Spleen (tissue), 11 donors: ENCODE results near the gene BLOC1S2. TPM values are rescaled to one million over a fixed set of nuclear protein-coding genes. Genes with fewer than 3 reads are reported as not detected.

Source experiments
- DNase-seq: peaks from one replicate; pipeline ENCODE4 v3.0.0-alpha.2; 2020
- H3K27ac ChIP-seq, 8 donors: fragments of 200-600 bp; sonication (generic) in 7 of 8; 1 replicate in 4 of 8; 2 replicates in 4 of 8; pipeline versions ENCODE4 v1.5.0 to v1.8.0; 2016 to 2021; ENCODE audit warnings: inconsistent platforms in 4 of 8, mild to moderate bottlenecking in 4 of 8, moderate library complexity in 1 of 8
- H3K27me3 ChIP-seq, 7 donors: fragments of 200-600 bp; sonication (generic) in 6 of 7; replicated peaks in 1 of 7; 1 replicate in 4 of 7; 2 replicates in 3 of 7; pipeline versions ENCODE4 v1.5.0 to v1.8.0; 2016 to 2021; ENCODE audit warnings: inconsistent platforms in 3 of 7, mild to moderate bottlenecking in 1 of 7
- H3K36me3 ChIP-seq, 6 donors: fragments of 200-600 bp; sonication (generic) in 5 of 6; 1 replicate in 4 of 6; 2 replicates in 2 of 6; pipeline versions ENCODE4 v1.5.0 to v1.8.0; 2016 to 2021; ENCODE audit warnings: inconsistent platforms in 2 of 6
- H3K4me1 ChIP-seq, 6 donors: fragments of 200-600 bp; sonication (generic) in 5 of 6; 1 replicate in 3 of 6; 2 replicates in 3 of 6; pipeline versions ENCODE4 v1.5.0 to v1.8.0; 2016 to 2021; ENCODE audit warnings: inconsistent platforms in 3 of 6
- H3K4me3 ChIP-seq, 8 donors: fragments of 200-600 bp; sonication (generic) in 7 of 8; 1 replicate in 4 of 8; 2 replicates in 4 of 8; pipeline versions ENCODE4 v1.5.0 to v1.8.0; 2016 to 2021; ENCODE audit warnings: inconsistent platforms in 4 of 8, mild to moderate bottlenecking in 4 of 8, moderate library complexity in 2 of 8
- H3K9me3 ChIP-seq, 8 donors: fragments of 200-600 bp; sonication (generic) in 7 of 8; 1 replicate in 4 of 8; 2 replicates in 4 of 8; pipeline versions ENCODE4 v1.5.0 to v1.8.0; 2016 to 2021; ENCODE audit warnings: inconsistent platforms in 4 of 8
- POLR2A ChIP-seq, 3 donors: fragments of 450-650 bp; IDR thresholded peaks; one replicate each; pipeline ENCODE4 v1.5.1; 2017; ENCODE audit warnings: antibody characterized with exemption in 3 of 3, mild to moderate bottlenecking in 1 of 3
- POLR2AphosphoS5 ChIP-seq, 3 donors: sonication (generic); formaldehyde crosslinking; IDR thresholded peaks; one replicate each; pipeline ENCODE4 v1.5.1; 2017; ENCODE audit warnings: antibody characterized with exemption in 3 of 3
- WGBS, 5 donors: extraction: QIAGEN DNeasy Blood & Tissue Kit in 3 of 5; methylation state at CpG; one replicate each; pipeline versions ENCODE4 v1.1.5 to v1.1.7; 2013 to 2018; 5-methylcytosine and 5-hydroxymethylcytosine counted together
- intact Hi-C: fragments of 100-400 bp; cut with DNase I; formaldehyde crosslinking; loops from one replicate; pipeline ENCODE4 v1.15.0; 2023; ENCODE audit warnings: low total_unique reads
- polyA plus RNA-seq, 3 donors: library from polyadenylated mRNA; stranded (reverse); fragments of 200-250 nt; gene quantifications; one replicate each; pipeline ENCODE4 v1.2.1, GENCODE V29; 2013
- total RNA-seq, 7 donors: library from RNA; depleted of rRNA in 3 of 7; stranded (reverse); fragments of >200 nt in 3 of 7; fragmentation: NEBNext Ultra II Directional in 4 of 7; extraction: Animal tissue kit (Norgen Biotek cat#: 25700) in 4 of 7; gene quantifications; one replicate each; pipeline versions ENCODE4 v1.1.0 to v1.2.1, GENCODE V29; 2016 to 2021
- TF ChIP-seq, protein P1 (sequence below), 11 experiments: fragments of 200-600 bp in 7 of 11; fragments of 450-650 bp in 4 of 11; sonication (generic) in 4 of 11; IDR thresholded peaks in 8 of 11; conservative IDR thresholded peaks in 3 of 11; 1 replicate in 7 of 11; 2 replicates in 4 of 11; pipeline versions ENCODE4 v1.4.0 to v1.8.0; 2016 to 2021; ENCODE audit warnings: antibody characterized with exemption in 11 of 11, inconsistent platforms in 4 of 11, mild to moderate bottlenecking in 1 of 11
- donor health status: healthy with polysubstance abuse.
- donor health status: DM: no; HTN: no; CAD: no; lungs with moderate emphysema.
- donor health status: DM: no; HTN: no; CAD: no.
- donor health status: Bipolar disorder and iron deficiency.
- donor health status: healthy.
- donor health status: DM: no; HTN: no; CAD: no.
- donor health status: DM: yes; HTN: yes; CAD: no.

The BLOC1S2 gene
- total and polyA plus RNA-seq, 10 donors = 45.0 to 96.1 (median 51.9) TPM

DNA sequence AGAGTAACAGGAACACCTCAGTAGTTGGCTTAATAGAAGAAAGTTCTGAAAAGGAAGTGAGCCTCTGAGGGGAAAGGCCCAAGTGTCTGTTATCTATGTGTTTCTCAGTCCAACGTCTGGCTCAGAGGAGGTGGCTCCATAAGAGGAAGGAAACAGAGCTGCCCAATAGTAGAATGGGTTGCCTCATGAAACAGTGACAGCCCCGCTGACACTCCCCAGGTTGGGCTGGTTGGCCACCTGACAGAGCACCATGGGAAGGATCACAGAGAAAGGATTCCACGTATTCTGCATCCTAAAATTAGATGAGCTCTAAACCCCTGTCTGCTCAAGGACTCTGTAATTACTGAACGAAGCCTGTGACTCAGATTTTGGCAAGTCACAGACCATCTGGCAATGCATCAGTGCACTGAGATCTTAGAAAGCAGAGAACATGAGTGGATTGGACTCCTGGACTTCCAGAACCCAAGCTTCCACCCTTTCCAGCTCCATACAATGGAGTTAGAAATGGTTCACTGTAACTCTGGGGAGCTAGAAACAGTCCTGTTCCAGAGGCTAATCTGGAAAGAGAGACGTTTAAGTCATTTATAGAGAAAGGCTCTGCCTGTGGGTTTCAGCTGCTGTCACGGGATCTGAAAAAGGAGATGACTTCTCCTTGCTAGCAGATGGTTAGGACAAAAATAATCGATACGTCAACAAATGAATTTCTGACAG lies 40.7 kb upstream of the BLOC1S2 start:
- Histone ChIP-seq H3K36me3 (no peaks in the 10 kb centered on the region), H3K27me3 (peaks cover 0 to 21% (median 0%) of the 10 kb centered on the region in 7 donors), H3K9me3 (no peaks in the 10 kb centered on the region), H3K27ac (peak overlapping the region in 7 of 8 donors; percentile 61 to 78 (median 72)), H3K4me1 (peaks cover 0 to 20% (median 9%) of the 10 kb centered on the region in 6 donors), H3K4me3 (peak overlapping the region in 1 of 8 donors; percentile 7)
- peak; percentile 86 for DNase-seq
- WGBS, 5 donors = 36 to 48% (median 42%) methylated on average over 8 of the region's 8 CpGs
- intact Hi-C loops = no loop called here
- TF ChIP-seq, protein P1, sequence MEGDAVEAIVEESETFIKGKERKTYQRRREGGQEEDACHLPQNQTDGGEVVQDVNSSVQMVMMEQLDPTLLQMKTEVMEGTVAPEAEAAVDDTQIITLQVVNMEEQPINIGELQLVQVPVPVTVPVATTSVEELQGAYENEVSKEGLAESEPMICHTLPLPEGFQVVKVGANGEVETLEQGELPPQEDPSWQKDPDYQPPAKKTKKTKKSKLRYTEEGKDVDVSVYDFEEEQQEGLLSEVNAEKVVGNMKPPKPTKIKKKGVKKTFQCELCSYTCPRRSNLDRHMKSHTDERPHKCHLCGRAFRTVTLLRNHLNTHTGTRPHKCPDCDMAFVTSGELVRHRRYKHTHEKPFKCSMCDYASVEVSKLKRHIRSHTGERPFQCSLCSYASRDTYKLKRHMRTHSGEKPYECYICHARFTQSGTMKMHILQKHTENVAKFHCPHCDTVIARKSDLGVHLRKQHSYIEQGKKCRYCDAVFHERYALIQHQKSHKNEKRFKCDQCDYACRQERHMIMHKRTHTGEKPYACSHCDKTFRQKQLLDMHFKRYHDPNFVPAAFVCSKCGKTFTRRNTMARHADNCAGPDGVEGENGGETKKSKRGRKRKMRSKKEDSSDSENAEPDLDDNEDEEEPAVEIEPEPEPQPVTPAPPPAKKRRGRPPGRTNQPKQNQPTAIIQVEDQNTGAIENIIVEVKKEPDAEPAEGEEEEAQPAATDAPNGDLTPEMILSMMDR (IDR thresholded peaks at IDR 0.05 in 8 of 11, conservative IDR thresholded peaks at IDR 0.05 in 3 of 11) = no peak
- TF ChIP-seq POLR2AphosphoS5 (IDR thresholded peaks at IDR 0.05) (peak in 1 of 3 donors; percentile 72), POLR2A (IDR thresholded peaks at IDR 0.05) (no peak)

DNA sequence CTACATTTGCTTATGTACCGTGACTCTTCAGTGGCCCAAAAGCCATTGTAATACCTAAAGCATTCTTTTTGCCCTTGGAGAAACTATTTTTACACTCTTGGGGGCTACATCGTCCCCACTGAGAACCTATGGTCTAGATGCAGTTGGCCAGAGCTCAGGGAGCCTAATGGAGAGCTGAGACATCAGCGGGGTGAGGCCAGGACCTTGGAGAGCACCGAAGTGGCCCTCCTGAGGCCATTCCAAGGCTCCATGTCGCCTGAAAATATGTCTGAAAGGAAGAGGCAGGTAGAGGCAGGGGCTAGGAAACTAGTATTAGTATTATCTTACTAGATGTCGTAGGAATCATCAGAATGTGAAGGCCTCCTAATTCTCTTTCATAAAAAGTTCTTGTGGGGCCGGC lies 38.7 kb upstream of the BLOC1S2 start:
- TF ChIP-seq, protein P1 (IDR thresholded peaks at IDR 0.05 in 8 of 11, conservative IDR thresholded peaks at IDR 0.05 in 3 of 11) = no peak
- TF ChIP-seq POLR2A (IDR thresholded peaks at IDR 0.05) (no peak), POLR2AphosphoS5 (IDR thresholded peaks at IDR 0.05) (no peak)
- peaks cover 0 to 20% (median 9%) of the 10 kb centered on the region in 6 donors for H3K4me1 ChIP-seq
- H3K4me3 ChIP-seq = no peak overlapping the region
- intact Hi-C loops = no loop called here
- H3K27ac ChIP-seq = no peak overlapping the region
- DNase-seq = no peak
- H3K36me3 ChIP-seq = no peaks in the 10 kb centered on the region
- no peaks in the 10 kb centered on the region for H3K9me3 ChIP-seq
- WGBS, 5 donors = 68 to 73% (median 70%) methylated on average over 7 of the region's 7 CpGs
- H3K27me3 ChIP-seq = peaks cover 0 to 16% (median 0%) of the 10 kb centered on the region in 7 donors

DNA sequence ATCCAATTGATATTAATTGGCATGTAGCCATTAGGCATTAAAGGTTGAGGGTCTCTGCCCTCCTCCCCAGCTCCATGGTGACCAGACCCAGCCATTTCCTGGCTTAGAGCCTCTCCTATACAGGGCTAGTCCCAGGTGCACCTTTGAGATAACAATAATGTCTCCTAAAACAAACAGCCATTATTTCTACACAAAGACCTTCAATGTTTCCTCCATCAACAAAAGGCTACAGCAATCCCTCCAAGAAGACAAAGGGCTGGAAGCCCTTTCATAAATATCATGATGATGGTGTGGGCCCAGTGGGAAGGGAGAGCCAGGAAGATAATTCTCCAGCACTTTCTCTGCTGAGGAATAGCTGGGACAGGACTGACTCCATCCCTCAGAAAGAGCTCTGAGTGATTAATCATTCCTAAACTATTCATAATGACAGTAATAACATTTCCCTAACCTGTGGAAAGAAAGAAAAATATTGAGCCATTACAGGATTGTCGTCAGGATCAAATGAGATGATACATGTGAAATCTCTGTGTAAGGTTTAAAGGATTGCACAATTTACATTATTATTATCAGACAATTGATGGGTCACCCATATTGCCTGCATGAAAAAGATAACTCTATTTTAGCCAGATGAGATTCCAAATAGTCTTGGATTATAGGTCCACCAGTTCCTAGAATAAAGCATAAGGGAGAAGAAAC lies 33.4 kb upstream of the BLOC1S2 start:
- Histone ChIP-seq H3K27ac (no peak overlapping the region), H3K4me1 (no peaks in the 10 kb centered on the region), H3K4me3 (no peak overlapping the region), H3K36me3 (no peaks in the 10 kb centered on the region), H3K9me3 (no peaks in the 10 kb centered on the region), H3K27me3 (peaks cover 0 to 56% (median 0%) of the 10 kb centered on the region in 7 donors)
- no peak for DNase-seq
- 51 to 91% (median 73%) methylated on average over 1 of the region's 1 CpG for WGBS, 5 donors
- no peak for TF ChIP-seq POLR2A (IDR thresholded peaks at IDR 0.05)
- intact Hi-C loops = no loop called here

DNA sequence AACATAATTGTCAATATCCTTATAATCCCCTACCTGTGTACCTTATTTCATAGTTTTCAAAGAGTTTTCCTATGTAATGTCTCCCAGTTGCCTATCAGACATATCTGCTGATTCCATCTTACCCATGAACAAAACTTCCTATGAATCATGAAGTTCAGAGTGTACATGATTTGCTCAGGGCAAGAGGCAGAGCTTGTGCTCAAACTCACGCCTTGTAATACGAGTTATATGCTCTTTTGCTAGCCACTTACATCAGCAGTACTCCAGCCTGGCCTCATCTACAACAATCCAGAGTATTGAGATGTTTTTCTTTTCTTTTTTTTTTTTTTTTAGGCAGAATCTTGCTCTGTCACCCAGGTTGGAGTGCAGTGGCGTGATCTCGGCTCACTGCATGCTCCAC lies 31.7 kb upstream of the BLOC1S2 start:
- Histone ChIP-seq H3K27me3 (peaks cover 0 to 70% (median 6%) of the 10 kb centered on the region in 7 donors), H3K4me3 (no peak overlapping the region), H3K9me3 (no peaks in the 10 kb centered on the region), H3K27ac (no peak overlapping the region), H3K4me1 (no peaks in the 10 kb centered on the region), H3K36me3 (no peaks in the 10 kb centered on the region)
- intact Hi-C loops = no loop called here
- no peak for TF ChIP-seq POLR2A (IDR thresholded peaks at IDR 0.05)
- TF ChIP-seq, protein P1 (IDR thresholded peaks at IDR 0.05 in 8 of 11, conservative IDR thresholded peaks at IDR 0.05 in 3 of 11) = no peak
- TF ChIP-seq POLR2AphosphoS5 (IDR thresholded peaks at IDR 0.05) = no peak
- no peak for DNase-seq
- WGBS, 5 donors = 84 to 92% (median 86%) methylated on average over 4 of the region's 4 CpGs
